AG09309 (cell line): ENCODE measurements around the gene CTSW.
A peak's percentile ranks its signal among the peaks of the same experiment; 100 is the strongest.

Experiments
- DNase-seq: peaks from one replicate; pipeline ENCODE4 v3.0.0-alpha.2; 2010; ENCODE audit warnings: low read depth
- H3K4me3 ChIP-seq: 2 replicates; pipeline ENCODE4 v1.5.1; 2011; ENCODE audit warnings: mild to moderate bottlenecking, low read depth, low read length, moderate library complexity; ENCODE audit not compliant: control insufficient read depth
- CTCF ChIP-seq: IDR thresholded peaks from 2 replicates; pipeline ENCODE4 v1.5.1; 2011; ENCODE audit warnings: mild to moderate bottlenecking, low read depth, low read length, inconsistent platforms; ENCODE audit not compliant: insufficient read depth, control insufficient read depth; ENCODE audit errors: missing control alignments

The CTSW gene

GRCh38 chr11:65852508-65853245 is 27.0 kb upstream of the CTSW start:
- H3K4me3 ChIP-seq, result no peak overlapping the region
- TF ChIP-seq CTCF, result no peak
- no peak for DNase-seq

DNA sequence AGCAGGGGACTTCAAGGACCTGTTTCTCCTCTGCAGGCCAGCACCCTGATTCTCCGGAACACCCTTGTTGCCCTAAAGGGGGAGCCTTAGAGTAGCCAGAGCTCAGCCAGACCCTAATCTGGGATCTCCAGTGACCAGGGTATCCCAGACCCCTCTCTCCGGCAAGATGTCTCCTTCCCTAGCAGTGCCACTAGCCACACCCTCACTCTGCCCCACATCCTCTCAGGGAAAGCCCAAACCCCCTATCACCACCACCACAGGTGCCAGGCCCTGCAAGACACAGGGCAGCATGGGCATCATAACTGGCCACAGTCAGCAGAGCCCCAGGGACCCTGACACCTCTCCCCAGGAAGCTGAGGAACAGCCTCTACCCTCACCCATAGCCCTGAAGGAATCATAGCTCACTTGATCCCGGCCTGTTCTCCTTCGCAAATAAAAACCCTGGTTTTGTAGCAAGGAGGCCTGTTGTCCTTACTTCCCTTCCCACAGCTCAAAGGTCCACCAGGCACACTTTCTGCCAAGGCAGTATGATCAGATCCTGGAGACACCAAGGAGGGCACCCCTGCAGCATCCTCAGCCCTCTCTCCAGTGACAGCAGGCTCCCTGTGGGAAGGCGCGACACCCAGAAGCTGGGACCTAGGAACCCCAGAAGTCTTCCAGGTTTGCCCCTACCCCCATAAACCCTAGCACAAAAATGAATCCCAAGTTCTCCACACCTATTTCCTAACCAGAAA is 26.2 kb upstream of the CTSW start:
- DNase-seq, result no peak
- no peak for TF ChIP-seq CTCF
- H3K4me3 ChIP-seq, result no peak overlapping the region

DNA sequence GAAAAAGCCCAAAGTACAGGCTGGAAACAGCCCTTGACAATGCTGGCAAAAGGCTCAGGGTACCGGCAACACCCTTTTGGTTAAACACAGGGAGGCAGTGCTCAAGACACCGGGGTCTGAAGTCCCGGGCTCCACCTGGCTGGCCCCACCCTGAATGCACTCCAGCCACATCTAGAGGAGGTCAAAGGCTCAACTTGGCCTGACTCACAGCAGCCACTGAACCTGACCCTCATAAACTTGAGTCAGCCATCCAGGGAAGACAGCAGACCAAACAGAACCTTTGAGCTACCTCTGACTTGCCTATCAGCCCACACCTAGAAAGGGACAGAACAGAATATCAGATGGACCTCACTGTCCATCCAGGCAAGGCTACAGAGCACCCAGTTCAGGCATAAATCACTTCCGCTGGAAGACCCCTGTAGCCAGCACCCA is 25.5 kb upstream of the CTSW start:
- no peak for DNase-seq
- no peak for TF ChIP-seq CTCF
- H3K4me3 ChIP-seq, result no peak overlapping the region

- no peak overlapping the region; the same call in 1 of the 2 replicates for H3K4me3 ChIP-seq
Observed at GRCh38 chr11:65854852-65855837, 24.5 kb upstream of the CTSW start.

GRCh38 chr11:65855927-65856363 is 23.7 kb upstream of the CTSW start:
- no peak for TF ChIP-seq CTCF
- peak overlapping the region; percentile 84 for H3K4me3 ChIP-seq
- no peak for DNase-seq

More at GRCh38 chr11:65854852-65855837, 24.5 kb upstream of the CTSW start:
- DNase-seq, result no peak
- no peak for TF ChIP-seq CTCF
